Measurements from ENCODE around the gene P2RX6. TPM values are rescaled to one million over a fixed set of nuclear protein-coding genes. Genes with fewer than 3 reads are reported as not detected.

The P2RX6 gene
- total RNA-seq, 1 donor from 2014 or later = not detected

- peaks cover 7% of the 10 kb centered on the region for H3K9me3 Mint-ChIP-seq
- H3K4me1 Mint-ChIP-seq = peaks cover 12% of the 10 kb centered on the region
- H3K36me3 Mint-ChIP-seq (ENCODE audit: low read depth) = no peaks in the 10 kb centered on the region
- no peak overlapping the region for H3K4me3 Mint-ChIP-seq
- intact Hi-C loops (cut with micrococcal nuclease) = no loop called here
- no peaks in the 10 kb centered on the region for H3K27me3 Mint-ChIP-seq
- no peak overlapping the region for H3K27ac Mint-ChIP-seq
- no peak for DNase-seq
Measured at GRCh38 chr22:20975541-20976290, 39.2 kb upstream of the P2RX6 start.

- Mint-ChIP-seq H3K9me3 (peaks cover 7% of the 10 kb centered on the region), H3K27me3 (no peaks in the 10 kb centered on the region), H3K4me1 (peaks cover 14% of the 10 kb centered on the region), H3K36me3 (ENCODE audit: low read depth) (no peaks in the 10 kb centered on the region), H3K4me3 (no peak overlapping the region), H3K27ac (no peak overlapping the region)
- intact Hi-C loops (cut with micrococcal nuclease) = no loop called here
- DNase-seq = no peak
Measured at GRCh38 chr22:20976291-20976877, 38.6 kb upstream of the P2RX6 start.

- intact Hi-C loops (cut with micrococcal nuclease) = no loop called here
- H3K27me3 Mint-ChIP-seq = no peaks in the 10 kb centered on the region
Measured at GRCh38 chr22:20977019-20977418, 37.9 kb upstream of the P2RX6 start.

GRCh38 chr22:20977516-20978170 lies 37.3 kb upstream of the P2RX6 start:
- DNase-seq = no peak
- Mint-ChIP-seq H3K27ac (no peak overlapping the region), H3K27me3 (no peaks in the 10 kb centered on the region), H3K4me1 (peaks cover 18% of the 10 kb centered on the region), H3K4me3 (no peak overlapping the region), H3K36me3 (ENCODE audit: low read depth) (peaks cover 2% of the 10 kb centered on the region), H3K9me3 (peaks cover 7% of the 10 kb centered on the region)
- intact Hi-C loops (cut with micrococcal nuclease) = no loop called here

More at GRCh38 chr22:20977019-20977418, 37.9 kb upstream of the P2RX6 start:
- Mint-ChIP-seq H3K4me1 (peaks cover 15% of the 10 kb centered on the region), H3K9me3 (peaks cover 7% of the 10 kb centered on the region), H3K27ac (no peak overlapping the region), H3K4me3 (no peak overlapping the region), H3K36me3 (ENCODE audit: low read depth) (no peaks in the 10 kb centered on the region)
- DNase-seq = no peak

GRCh38 chr22:20978419-20978818 lies 36.5 kb upstream of the P2RX6 start:
- intact Hi-C loops (cut with micrococcal nuclease) = no loop called here
- Mint-ChIP-seq H3K4me1 (peaks cover 23% of the 10 kb centered on the region), H3K27me3 (no peaks in the 10 kb centered on the region), H3K9me3 (peaks cover 7% of the 10 kb centered on the region), H3K4me3 (no peak overlapping the region), H3K36me3 (ENCODE audit: low read depth) (peaks cover 2% of the 10 kb centered on the region), H3K27ac (no peak overlapping the region)
- DNase-seq = no peak

GRCh38 chr22:20979243-20979809 lies 35.6 kb upstream of the P2RX6 start:
- Mint-ChIP-seq H3K36me3 (ENCODE audit: low read depth) (peaks cover 9% of the 10 kb centered on the region), H3K4me3 (peak overlapping the region; percentile 56), H3K9me3 (peaks cover 7% of the 10 kb centered on the region), H3K27me3 (no peaks in the 10 kb centered on the region), H3K4me1 (peaks cover 29% of the 10 kb centered on the region), H3K27ac (peak overlapping the region; percentile 57)
- intact Hi-C loops (cut with micrococcal nuclease) = no loop called here
- peak; percentile 88 for DNase-seq

- peak overlapping the region; percentile 17 for H3K4me3 Mint-ChIP-seq
- H3K27ac Mint-ChIP-seq = no peak overlapping the region
- H3K9me3 Mint-ChIP-seq = peaks cover 7% of the 10 kb centered on the region
- H3K36me3 Mint-ChIP-seq (ENCODE audit: low read depth) = peaks cover 9% of the 10 kb centered on the region
- no peaks in the 10 kb centered on the region for H3K27me3 Mint-ChIP-seq
- DNase-seq = no peak
- H3K4me1 Mint-ChIP-seq = peaks cover 29% of the 10 kb centered on the region
- intact Hi-C loops (cut with micrococcal nuclease) = no loop called here
Measured at GRCh38 chr22:20979940-20980453, 35.0 kb upstream of the P2RX6 start.

- intact Hi-C loops (cut with micrococcal nuclease) = no loop called here
- Mint-ChIP-seq H3K4me1 (peaks cover 29% of the 10 kb centered on the region), H3K27ac (no peak overlapping the region), H3K4me3 (peak overlapping the region; percentile 97), H3K9me3 (peaks cover 7% of the 10 kb centered on the region), H3K27me3 (no peaks in the 10 kb centered on the region), H3K36me3 (ENCODE audit: low read depth) (peaks cover 10% of the 10 kb centered on the region)
- DNase-seq = no peak
Measured at GRCh38 chr22:20980523-20980922, 34.4 kb upstream of the P2RX6 start.

GRCh38 chr22:20980938-20981722 lies 33.8 kb upstream of the P2RX6 start:
- peaks cover 7% of the 10 kb centered on the region for H3K9me3 Mint-ChIP-seq
- no peaks in the 10 kb centered on the region for H3K27me3 Mint-ChIP-seq
- H3K4me3 Mint-ChIP-seq = peak overlapping the region; percentile 97
- H3K27ac Mint-ChIP-seq = peak overlapping the region; percentile 93
- no peak for DNase-seq
- peaks cover 29% of the 10 kb centered on the region for H3K4me1 Mint-ChIP-seq
- intact Hi-C loops (cut with micrococcal nuclease) = no loop called here
- peaks cover 15% of the 10 kb centered on the region for H3K36me3 Mint-ChIP-seq (ENCODE audit: low read depth)

GRCh38 chr22:20981787-20982562 lies 33.0 kb upstream of the P2RX6 start, which contains the start of gene LZTR1:
Gene LZTR1 (plus strand): TSS chr22:20982297. CDS start chr22:20982372, 75 bp downstream.
- DNase-seq = peak; percentile 92
- Mint-ChIP-seq H3K9me3 (peaks cover 7% of the 10 kb centered on the region), H3K27me3 (no peaks in the 10 kb centered on the region), H3K4me3 (peak within 1 kb of the TSS; percentile 97), H3K36me3 (ENCODE audit: low read depth) (peaks cover 22% of the 10 kb centered on the region), H3K27ac (peak within 1 kb of the TSS; percentile 93), H3K4me1 (peaks cover 32% of the 10 kb centered on the region)
- intact Hi-C loops (cut with micrococcal nuclease) = loop anchor here (1.0 kb wide), 1 partner anchor 19 kb away; no protein-coding TSS in a partner anchor

- Mint-ChIP-seq H3K9me3 (peaks cover 7% of the 10 kb centered on the region), H3K27me3 (no peaks in the 10 kb centered on the region), H3K36me3 (ENCODE audit: low read depth) (peaks cover 23% of the 10 kb centered on the region), H3K4me1 (peaks cover 32% of the 10 kb centered on the region), H3K27ac (peak overlapping the region; percentile 93), H3K4me3 (peak overlapping the region; percentile 97)
- peak; percentile 73 for DNase-seq
- intact Hi-C loops (cut with micrococcal nuclease) = loop anchor here (1.0 kb wide), 1 partner anchor 19 kb away; no protein-coding TSS in a partner anchor
Measured at GRCh38 chr22:20982563-20982882, 32.4 kb upstream of the P2RX6 start.

GRCh38 chr22:20983081-20983771 lies 31.7 kb upstream of the P2RX6 start:
- no peak for DNase-seq
- Mint-ChIP-seq H3K36me3 (ENCODE audit: low read depth) (peaks cover 30% of the 10 kb centered on the region), H3K27ac (peak overlapping the region; percentile 93), H3K4me3 (peak overlapping the region; percentile 97), H3K4me1 (peaks cover 32% of the 10 kb centered on the region), H3K9me3 (peaks cover 7% of the 10 kb centered on the region), H3K27me3 (no peaks in the 10 kb centered on the region)
- intact Hi-C loops (cut with micrococcal nuclease) = no loop called here

Data from activated CD4-positive, alpha-beta T cell treated with anti-CD3 and anti-CD28 coated beads, Interleukin-2, amount 10 ng/mL, durations not matched to agents 24 days and 14 days (primary cell).